PC-9 (cell line): ENCODE measurements around the gene SPHKAP. TPM values are rescaled to one million over a fixed set of nuclear protein-coding genes. Genes with fewer than 3 reads are reported as not detected.

ENCODE experiments used
- BruUV-seq: library from RNA; stranded (reverse); fragments of 400-500 nt; replicated peaks from 2 replicates; lab custom pipeline; 2021; lab: Mats Ljungman, UMichigan
- CTCF ChIA-PET: fragments of 300-600 bp; sonication (Branson Sonifier 250); formaldehyde crosslinking; loops from one replicate; lab custom pipeline; 2022; ENCODE audit warnings: antibody characterized with exemption; lab: Charles Lee
- POLR2A ChIA-PET: fragments of 300-600 bp; sonication (Branson Sonifier 250); formaldehyde crosslinking; loops from one replicate; lab custom pipeline; 2022; ENCODE audit warnings: antibody characterized with exemption; ENCODE audit not compliant: unreplicated experiment; lab: Charles Lee
- DNase-seq, 2 experiments: peaks; one replicate each; pipeline versions ENCODE4 v3.0.0 to v3.0.0-alpha.2; 2015 to 2022; ENCODE audit warnings: mixed read lengths in 1 of 2
- H2AFZ ChIP-seq: fragments of 200-600 bp; sonication (generic); 2 replicates; pipeline ENCODE4 v1.8.1; 2017; ENCODE audit warnings: antibody characterized with exemption
- H3F3A ChIP-seq: fragments of 200-600 bp; sonication (generic); 2 replicates; pipeline ENCODE4 v1.8.1; 2017; ENCODE audit warnings: antibody characterized with exemption, mild to moderate bottlenecking, low read depth; ENCODE audit not compliant: insufficient read depth
- H3K27ac ChIP-seq: fragments of 200-600 bp; sonication (generic); 2 replicates; pipeline ENCODE4 v1.6.1; 2016; ENCODE audit warnings: mixed run types
- H3K27me3 ChIP-seq: fragments of 200-600 bp; sonication (generic); 2 replicates; pipeline ENCODE4 v1.6.1; 2016; ENCODE audit warnings: low read depth, mixed run types; ENCODE audit not compliant: insufficient read depth
- H3K36me3 ChIP-seq: fragments of 200-600 bp; sonication (generic); 2 replicates; pipeline ENCODE4 v1.6.1; 2016; ENCODE audit warnings: low read depth, mixed run types
- H3K4me1 ChIP-seq: fragments of 200-600 bp; sonication (generic); replicated peaks from 2 replicates; pipeline ENCODE4 v1.6.1; 2016; ENCODE audit warnings: mixed run types; ENCODE audit not compliant: insufficient read depth
- H3K4me2 ChIP-seq: fragments of 200-600 bp; sonication (generic); 2 replicates; pipeline ENCODE4 v1.6.1; 2017; ENCODE audit warnings: mixed run types
- H3K4me3 ChIP-seq: fragments of 200-600 bp; sonication (generic); 2 replicates; pipeline ENCODE4 v1.6.1; 2016; ENCODE audit warnings: mixed run types
- H3K79me2 ChIP-seq: fragments of 200-600 bp; sonication (generic); 2 replicates; pipeline ENCODE4 v1.6.1; 2017; ENCODE audit warnings: low read depth, mixed run types
- H3K9me2 ChIP-seq: fragments of 200-600 bp; sonication (generic); 2 replicates; pipeline ENCODE4 v1.8.1; 2017; ENCODE audit warnings: mild to moderate bottlenecking; ENCODE audit not compliant: insufficient read depth
- H3K9me3 ChIP-seq: fragments of 200-600 bp; sonication (generic); 2 replicates; pipeline ENCODE4 v1.8.1; 2016; ENCODE audit warnings: low read depth; ENCODE audit not compliant: insufficient read depth
- H4K20me1 ChIP-seq: fragments of 200-600 bp; sonication (generic); 2 replicates; pipeline ENCODE4 v1.8.1; 2017; ENCODE audit not compliant: insufficient read depth
- EZH2 ChIP-seq: fragments of 200-600 bp; sonication (generic); IDR thresholded peaks from 2 replicates; pipeline ENCODE4 v1.8.0; 2017; ENCODE audit warnings: antibody characterized with exemption, low read depth
- intact Hi-C: fragments of 100-400 bp; cut with micrococcal nuclease; formaldehyde crosslinking; loops from one replicate; pipeline ENCODE4 v1.10.0; 2022; ENCODE audit not compliant: unreplicated experiment
- total RNA-seq: library from RNA; stranded (reverse); gene quantifications from 2 replicates; pipeline ENCODE4 v1.2.3, GENCODE V29; 2021
- TF ChIP-seq, protein P1 (sequence below): fragments of 200-600 bp; sonication (generic); conservative IDR thresholded peaks from 2 replicates; pipeline ENCODE4 v1.6.1; 2017; ENCODE audit warnings: mixed run types, antibody characterized with exemption, mild to moderate bottlenecking, moderate library complexity

Gene SPHKAP
- total RNA-seq, 1 experiment from 2014 or later: not detected

DNA sequence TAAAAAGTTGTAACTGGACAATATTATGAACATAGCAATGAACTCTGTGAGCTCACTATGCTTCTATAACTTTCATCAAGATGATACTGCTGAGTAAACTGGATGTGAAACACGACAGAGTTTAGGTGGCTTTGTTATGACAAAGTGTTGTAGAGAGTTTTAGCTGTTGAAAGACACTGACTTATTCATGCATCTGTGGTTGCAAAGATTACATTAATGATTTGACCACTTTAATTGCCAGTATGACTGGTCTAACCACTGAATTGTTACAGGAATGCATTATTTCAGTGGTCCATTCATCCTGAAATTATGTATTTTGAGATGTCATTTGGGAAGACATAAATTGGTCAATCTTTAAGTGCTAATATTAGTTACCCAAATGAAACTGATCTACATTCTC lies 117.9 kb downstream of the SPHKAP start:
- no peaks in the 10 kb centered on the region for H3K9me2 ChIP-seq
- H3K27ac ChIP-seq: no peak overlapping the region
- H3K4me2 ChIP-seq: no peak overlapping the region
- H3F3A ChIP-seq: no peaks in the 10 kb centered on the region
- H3K79me2 ChIP-seq: no peaks in the 10 kb centered on the region
- H3K4me1 ChIP-seq: no peaks in the 10 kb centered on the region
- no peaks in the 10 kb centered on the region for H3K9me3 ChIP-seq
- no peak for DNase-seq
- no peaks in the 10 kb centered on the region for H4K20me1 ChIP-seq
- BruUV-seq: no TSS peak
- intact Hi-C loops: no loop called here
- H2AFZ ChIP-seq: no peak overlapping the region
- ChIA-PET CTCF (no interaction called here), POLR2A (no interaction called here)
- no peak overlapping the region for H3K4me3 ChIP-seq
- TF ChIP-seq, protein P1, sequence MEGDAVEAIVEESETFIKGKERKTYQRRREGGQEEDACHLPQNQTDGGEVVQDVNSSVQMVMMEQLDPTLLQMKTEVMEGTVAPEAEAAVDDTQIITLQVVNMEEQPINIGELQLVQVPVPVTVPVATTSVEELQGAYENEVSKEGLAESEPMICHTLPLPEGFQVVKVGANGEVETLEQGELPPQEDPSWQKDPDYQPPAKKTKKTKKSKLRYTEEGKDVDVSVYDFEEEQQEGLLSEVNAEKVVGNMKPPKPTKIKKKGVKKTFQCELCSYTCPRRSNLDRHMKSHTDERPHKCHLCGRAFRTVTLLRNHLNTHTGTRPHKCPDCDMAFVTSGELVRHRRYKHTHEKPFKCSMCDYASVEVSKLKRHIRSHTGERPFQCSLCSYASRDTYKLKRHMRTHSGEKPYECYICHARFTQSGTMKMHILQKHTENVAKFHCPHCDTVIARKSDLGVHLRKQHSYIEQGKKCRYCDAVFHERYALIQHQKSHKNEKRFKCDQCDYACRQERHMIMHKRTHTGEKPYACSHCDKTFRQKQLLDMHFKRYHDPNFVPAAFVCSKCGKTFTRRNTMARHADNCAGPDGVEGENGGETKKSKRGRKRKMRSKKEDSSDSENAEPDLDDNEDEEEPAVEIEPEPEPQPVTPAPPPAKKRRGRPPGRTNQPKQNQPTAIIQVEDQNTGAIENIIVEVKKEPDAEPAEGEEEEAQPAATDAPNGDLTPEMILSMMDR: no peak
- no peak for TF ChIP-seq EZH2
- no peaks in the 10 kb centered on the region for H3K27me3 ChIP-seq
- H3K36me3 ChIP-seq: no peaks in the 10 kb centered on the region

DNA sequence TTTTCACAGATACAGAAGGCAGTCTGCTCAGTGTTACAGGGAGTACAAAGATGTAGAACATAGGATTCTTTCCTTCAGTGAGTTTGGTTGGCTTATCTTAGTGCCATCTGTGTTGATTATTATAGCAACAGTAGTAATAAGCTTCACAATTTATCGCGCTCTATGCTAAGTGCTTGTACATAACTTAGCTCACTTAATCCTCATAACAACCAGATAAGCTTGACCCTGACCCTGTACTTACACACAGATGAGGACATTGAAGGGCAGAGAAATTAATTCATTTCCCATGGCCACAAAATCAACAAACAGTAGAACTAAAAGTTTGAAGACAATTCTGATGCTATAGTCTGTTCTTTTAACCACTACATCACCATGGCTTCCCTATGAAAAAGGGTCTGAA lies 121.8 kb downstream of the SPHKAP start:
- Histone ChIP-seq H3K4me3 (no peak overlapping the region), H3K79me2 (no peaks in the 10 kb centered on the region), H3K9me2 (no peaks in the 10 kb centered on the region), H3K9me3 (no peaks in the 10 kb centered on the region), H3K27me3 (no peaks in the 10 kb centered on the region), H2AFZ (no peak overlapping the region), H3K4me1 (no peaks in the 10 kb centered on the region), H3F3A (no peaks in the 10 kb centered on the region), H3K4me2 (no peak overlapping the region), H3K27ac (no peak overlapping the region), H4K20me1 (no peaks in the 10 kb centered on the region), H3K36me3 (no peaks in the 10 kb centered on the region)
- DNase-seq: no peak
- TF ChIP-seq, protein P1: no peak
- TF ChIP-seq EZH2: no peak
- CTCF ChIA-PET: no interaction called here
- BruUV-seq: no TSS peak
- POLR2A ChIA-PET: no interaction called here
- intact Hi-C loops: no loop called here

DNA sequence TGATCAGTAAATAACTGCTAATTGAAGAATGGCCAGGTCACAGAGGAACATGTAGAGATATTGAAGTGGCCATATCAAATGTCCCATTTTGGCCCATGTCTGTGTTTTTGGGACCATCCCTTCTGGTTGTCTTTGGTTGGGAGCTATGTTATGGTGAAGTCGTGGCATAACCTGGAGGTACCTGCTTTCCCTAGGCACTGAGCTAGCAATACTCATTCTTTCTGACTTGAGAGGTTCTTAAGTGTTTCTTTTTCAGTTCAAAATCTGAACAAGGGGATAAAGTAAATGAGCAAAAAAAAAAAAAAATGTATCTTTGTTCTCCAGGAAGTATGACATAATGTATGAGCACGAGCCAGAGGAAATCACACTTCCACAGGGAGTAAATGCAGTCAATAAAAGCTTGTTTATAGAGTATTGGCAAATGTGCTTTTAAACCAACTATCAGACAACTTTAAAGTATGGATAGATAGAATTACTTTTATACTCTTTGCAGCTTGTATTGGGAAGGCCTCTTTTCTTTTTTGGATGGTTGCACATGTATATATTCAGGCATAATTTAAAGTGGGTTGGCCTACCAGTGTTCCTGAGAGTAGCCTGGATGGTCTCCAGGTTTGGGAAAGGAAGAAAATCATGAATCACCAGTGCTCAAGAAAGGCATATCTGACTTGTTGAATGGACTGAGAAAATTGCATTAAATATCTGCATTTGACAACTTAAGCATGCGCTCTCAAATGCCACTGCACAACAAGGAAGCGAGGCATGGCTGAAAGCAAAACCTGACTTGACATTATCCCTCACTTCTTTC lies 125.0 kb downstream of the SPHKAP start:
- CTCF ChIA-PET: no interaction called here
- TF ChIP-seq, protein P1: no peak
- TF ChIP-seq EZH2: no peak
- POLR2A ChIA-PET: no interaction called here
- Histone ChIP-seq H3K9me2 (no peaks in the 10 kb centered on the region), H3K4me3 (no peak overlapping the region), H4K20me1 (no peaks in the 10 kb centered on the region), H3K27me3 (no peaks in the 10 kb centered on the region), H3K4me2 (no peak overlapping the region), H2AFZ (no peak overlapping the region), H3K9me3 (no peaks in the 10 kb centered on the region), H3K79me2 (no peaks in the 10 kb centered on the region), H3K27ac (no peak overlapping the region), H3K4me1 (no peaks in the 10 kb centered on the region), H3K36me3 (no peaks in the 10 kb centered on the region), H3F3A (no peaks in the 10 kb centered on the region)
- BruUV-seq: no TSS peak
- intact Hi-C loops: no loop called here
- DNase-seq: no peak
